GM12801 (cell line): ENCODE results near the gene SFXN4.

Source experiments
- TF ChIP-seq, protein P1 (sequence below): IDR thresholded peaks from one replicate; pipeline ENCODE4 v1.5.1; 2011; ENCODE audit warnings: control low read depth; ENCODE audit not compliant: insufficient read length; ENCODE audit errors: extremely low read depth

Gene SFXN4

DNA sequence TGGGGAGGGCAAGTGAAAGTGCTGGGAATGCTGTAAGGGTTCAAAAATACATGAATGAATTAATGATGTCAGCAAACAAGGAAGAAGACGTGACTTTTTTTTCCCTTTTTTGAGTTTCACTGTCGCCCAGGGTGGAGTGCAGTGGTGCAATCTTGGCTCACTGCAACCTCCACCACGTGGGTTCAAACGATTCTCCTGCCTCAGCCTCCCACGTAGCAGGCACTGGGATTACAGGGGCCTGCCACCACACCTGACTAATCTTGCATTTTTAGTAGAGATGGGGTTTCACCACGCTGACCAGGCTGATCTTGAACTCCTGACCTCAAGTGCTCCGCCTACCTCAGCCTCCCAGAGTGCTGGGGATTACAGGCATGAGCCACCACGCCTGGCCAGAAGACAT, 31.6 kb downstream of the SFXN4 start:
- TF ChIP-seq, protein P1, sequence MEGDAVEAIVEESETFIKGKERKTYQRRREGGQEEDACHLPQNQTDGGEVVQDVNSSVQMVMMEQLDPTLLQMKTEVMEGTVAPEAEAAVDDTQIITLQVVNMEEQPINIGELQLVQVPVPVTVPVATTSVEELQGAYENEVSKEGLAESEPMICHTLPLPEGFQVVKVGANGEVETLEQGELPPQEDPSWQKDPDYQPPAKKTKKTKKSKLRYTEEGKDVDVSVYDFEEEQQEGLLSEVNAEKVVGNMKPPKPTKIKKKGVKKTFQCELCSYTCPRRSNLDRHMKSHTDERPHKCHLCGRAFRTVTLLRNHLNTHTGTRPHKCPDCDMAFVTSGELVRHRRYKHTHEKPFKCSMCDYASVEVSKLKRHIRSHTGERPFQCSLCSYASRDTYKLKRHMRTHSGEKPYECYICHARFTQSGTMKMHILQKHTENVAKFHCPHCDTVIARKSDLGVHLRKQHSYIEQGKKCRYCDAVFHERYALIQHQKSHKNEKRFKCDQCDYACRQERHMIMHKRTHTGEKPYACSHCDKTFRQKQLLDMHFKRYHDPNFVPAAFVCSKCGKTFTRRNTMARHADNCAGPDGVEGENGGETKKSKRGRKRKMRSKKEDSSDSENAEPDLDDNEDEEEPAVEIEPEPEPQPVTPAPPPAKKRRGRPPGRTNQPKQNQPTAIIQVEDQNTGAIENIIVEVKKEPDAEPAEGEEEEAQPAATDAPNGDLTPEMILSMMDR, result no peak

DNA sequence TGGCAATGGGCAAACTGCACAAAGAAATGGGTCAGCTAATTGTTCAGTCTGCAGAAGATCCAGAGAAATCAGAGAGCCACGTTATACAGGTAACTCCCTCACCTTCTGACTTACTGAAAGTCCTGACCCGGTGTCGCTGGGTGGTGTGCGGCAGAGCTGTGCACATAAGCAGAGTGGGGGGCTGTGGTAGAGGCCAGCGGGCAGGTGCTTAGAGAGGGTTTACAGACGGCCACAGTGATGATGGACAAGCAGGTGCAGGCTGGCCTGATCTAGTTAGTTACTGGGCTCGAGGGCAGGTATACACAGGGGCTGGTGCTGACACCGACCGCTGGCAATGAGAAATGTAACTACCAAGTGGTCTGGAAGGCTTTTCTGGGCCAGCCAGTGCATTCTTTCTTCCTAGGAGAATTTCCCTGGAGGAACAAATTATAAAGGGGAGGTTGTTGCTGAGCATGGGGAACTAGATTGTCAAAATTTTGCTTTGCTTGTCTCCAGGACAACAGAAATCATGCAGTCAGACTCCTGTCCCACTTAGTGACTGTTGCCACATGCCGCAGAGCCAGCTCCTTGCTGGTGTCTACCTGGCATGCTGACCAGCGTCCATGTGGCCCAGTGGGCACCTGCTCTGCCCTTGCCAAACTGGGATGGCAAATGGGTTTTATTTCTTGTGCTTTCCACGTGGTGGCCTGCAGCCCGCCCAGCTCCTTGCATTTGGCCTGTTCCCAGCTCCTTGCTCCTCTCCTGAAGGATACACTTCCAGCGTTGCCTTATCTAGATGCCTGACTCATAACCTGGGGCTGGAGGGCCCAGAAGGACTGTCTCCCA, 32.8 kb downstream of the SFXN4 start:
- TF ChIP-seq, protein P1, result no peak

DNA sequence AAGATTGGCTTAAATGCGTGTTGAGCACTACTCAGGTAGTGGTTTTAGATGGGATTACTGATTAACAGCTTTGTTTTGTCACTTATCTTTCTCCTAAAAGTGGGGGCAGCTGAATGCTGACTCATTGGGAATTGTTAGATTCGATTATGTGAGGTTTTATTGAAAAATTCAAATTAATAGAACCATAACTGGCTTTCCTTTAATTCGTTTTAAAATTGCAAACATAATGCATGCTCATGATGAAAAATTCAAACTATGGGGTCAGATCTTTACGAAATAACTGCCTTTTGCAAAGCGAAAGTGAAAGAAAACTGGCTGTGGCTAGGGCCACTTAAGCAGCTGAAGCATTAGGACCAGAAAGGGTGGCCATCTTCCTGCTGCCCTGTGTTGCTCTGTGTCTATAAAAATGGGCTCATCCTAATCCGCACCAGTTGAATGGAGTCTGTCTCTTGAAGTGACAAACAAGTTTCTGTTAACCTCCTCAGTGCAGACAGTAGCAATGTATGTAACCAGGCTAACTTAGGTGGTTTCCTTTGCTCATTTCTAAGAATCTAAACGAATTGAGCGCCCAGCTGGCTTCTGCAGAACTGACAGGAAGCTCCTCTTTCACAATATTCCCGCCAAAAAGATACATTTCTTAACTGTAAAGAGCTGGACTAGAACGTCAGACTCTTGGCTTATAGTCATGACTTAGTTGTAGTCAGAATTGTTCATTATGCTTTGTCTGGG, 33.8 kb downstream of the SFXN4 start:
- TF ChIP-seq, protein P1, result no peak

DNA sequence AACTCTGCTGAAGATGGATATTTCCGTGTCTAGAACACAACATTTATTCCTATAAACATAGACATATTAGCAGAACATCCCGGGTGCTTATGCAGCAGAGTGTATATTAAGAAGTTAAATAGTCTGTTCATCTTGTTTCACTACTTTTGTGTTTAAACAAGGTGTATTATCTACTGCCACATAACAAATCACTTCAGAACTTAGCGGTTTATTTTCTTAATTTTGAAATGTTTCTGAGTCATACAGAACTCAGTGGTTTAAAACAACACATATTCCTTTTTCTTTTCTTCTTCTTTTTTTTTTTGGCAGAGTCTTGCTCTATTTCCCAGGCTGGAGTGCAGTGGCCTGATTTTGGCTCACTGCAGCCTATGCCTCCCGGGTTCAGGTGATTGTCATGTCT, 35.8 kb downstream of the SFXN4 start:
- TF ChIP-seq, protein P1, result no peak

DNA sequence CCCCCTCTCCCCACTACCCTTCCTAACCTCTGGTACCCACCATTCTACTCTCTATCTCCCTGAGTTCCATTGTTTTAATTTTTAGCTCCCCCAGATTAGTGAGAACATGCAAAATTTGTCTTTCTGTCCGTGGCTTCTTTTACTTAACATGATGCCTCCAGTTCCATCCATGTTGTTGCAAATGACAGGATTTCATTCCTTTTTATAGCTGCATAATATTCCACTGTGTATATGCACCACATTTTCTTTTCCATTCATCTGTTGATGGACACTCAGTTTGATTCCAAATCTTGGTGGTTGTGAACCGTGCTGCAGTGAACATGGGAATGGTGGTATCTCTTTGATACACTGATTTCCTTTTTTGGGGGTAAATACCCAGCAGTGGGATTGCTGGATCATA, 39.6 kb downstream of the SFXN4 start:
- TF ChIP-seq, protein P1, result no peak

DNA sequence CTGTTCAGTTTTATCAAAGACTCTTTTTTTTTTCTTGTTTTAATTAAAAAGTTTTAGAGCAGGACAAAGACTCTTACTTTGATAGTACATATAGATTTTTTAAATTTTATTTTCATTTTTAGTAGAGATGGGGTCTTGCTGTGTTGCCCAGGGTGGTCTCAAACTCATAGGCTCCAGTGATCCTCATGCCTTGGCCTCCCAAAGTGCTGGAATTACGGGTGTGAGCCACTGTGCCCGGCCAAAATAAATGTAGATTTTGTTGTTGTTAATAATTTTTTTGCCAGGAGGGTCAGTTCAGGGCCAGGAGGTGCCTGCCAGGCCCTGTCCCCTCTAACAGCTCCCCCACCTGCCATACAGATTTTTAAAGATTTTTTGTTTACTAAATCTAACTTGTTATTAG, 44.6 kb downstream of the SFXN4 start:
- TF ChIP-seq, protein P1, result no peak

DNA sequence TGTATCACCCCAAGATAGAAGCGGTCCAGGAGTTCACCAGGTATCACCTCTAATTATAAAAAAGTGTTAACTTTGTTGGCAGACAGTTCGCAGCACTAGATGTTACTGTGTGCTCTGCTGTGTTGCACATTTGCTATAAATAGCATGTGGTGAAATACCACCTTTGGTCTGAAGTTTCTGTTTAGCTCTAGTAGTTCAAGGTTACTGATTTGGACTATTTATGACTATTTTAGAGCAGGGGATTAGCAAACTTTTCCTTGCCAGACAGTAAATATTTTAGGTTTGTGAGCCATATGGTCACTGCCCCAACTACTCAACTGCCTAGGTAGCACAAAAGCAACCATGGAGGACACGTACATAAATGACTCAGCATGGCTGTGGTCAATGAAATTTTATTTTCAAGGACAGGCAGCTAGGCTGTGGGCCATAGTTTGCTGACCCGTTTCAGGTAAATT, 45.1 kb downstream of the SFXN4 start:
- TF ChIP-seq, protein P1, result no peak
